Mucosa of stomach (tissue), 1 donor: Measurements from ENCODE around the gene COL27A1.

Experiments used
- H3K27me3 ChIP-seq: one replicate; pipeline ENCODE4 v1.7.0; 2013; ENCODE audit warnings: mild to moderate bottlenecking, low read length; ENCODE audit not compliant: control insufficient read depth, insufficient read depth
- H3K36me3 ChIP-seq: one replicate; pipeline ENCODE4 v1.7.0; 2013; ENCODE audit warnings: low read length; ENCODE audit not compliant: control insufficient read depth, insufficient read depth
- H3K4me1 ChIP-seq: one replicate; pipeline ENCODE4 v1.7.0; 2013; ENCODE audit warnings: mild to moderate bottlenecking, low read length; ENCODE audit not compliant: control insufficient read depth, insufficient read depth
- H3K4me3 ChIP-seq: one replicate; pipeline ENCODE4 v1.7.0; 2013; ENCODE audit warnings: low read length
- H3K9ac ChIP-seq: one replicate; pipeline ENCODE4 v1.7.0; 2013; ENCODE audit warnings: mild to moderate bottlenecking, low read length, moderate library complexity
- H3K9me3 ChIP-seq: one replicate; pipeline ENCODE4 v1.7.0; 2013; ENCODE audit warnings: mild to moderate bottlenecking, low read length, moderate library complexity; ENCODE audit not compliant: control insufficient read depth
- donor health status: Pancreatic carcinoma.

The COL27A1 gene

GRCh38 chr9:114347675-114348074 is 192.3 kb downstream of the COL27A1 start:
- no peaks in the 10 kb centered on the region for H3K9me3 ChIP-seq
- H3K4me1 ChIP-seq = peaks cover 4% of the 10 kb centered on the region
- H3K36me3 ChIP-seq = peaks cover 28% of the 10 kb centered on the region
- no peaks in the 10 kb centered on the region for H3K27me3 ChIP-seq
- no peak overlapping the region for H3K4me3 ChIP-seq
- H3K9ac ChIP-seq = no peak overlapping the region

- Histone ChIP-seq H3K9ac (no peak overlapping the region), H3K27me3 (no peaks in the 10 kb centered on the region), H3K36me3 (peaks cover 21% of the 10 kb centered on the region), H3K4me1 (peaks cover 4% of the 10 kb centered on the region), H3K4me3 (no peak overlapping the region), H3K9me3 (no peaks in the 10 kb centered on the region)
Observed at GRCh38 chr9:114348261-114348905, 193.0 kb downstream of the COL27A1 start.

GRCh38 chr9:114348906-114349482 is 193.7 kb downstream of the COL27A1 start:
- no peak overlapping the region for H3K4me3 ChIP-seq
- H3K4me1 ChIP-seq = peaks cover 4% of the 10 kb centered on the region
- H3K9ac ChIP-seq = no peak overlapping the region
- H3K27me3 ChIP-seq = no peaks in the 10 kb centered on the region
- no peaks in the 10 kb centered on the region for H3K9me3 ChIP-seq
- H3K36me3 ChIP-seq = peaks cover 18% of the 10 kb centered on the region

DNA sequence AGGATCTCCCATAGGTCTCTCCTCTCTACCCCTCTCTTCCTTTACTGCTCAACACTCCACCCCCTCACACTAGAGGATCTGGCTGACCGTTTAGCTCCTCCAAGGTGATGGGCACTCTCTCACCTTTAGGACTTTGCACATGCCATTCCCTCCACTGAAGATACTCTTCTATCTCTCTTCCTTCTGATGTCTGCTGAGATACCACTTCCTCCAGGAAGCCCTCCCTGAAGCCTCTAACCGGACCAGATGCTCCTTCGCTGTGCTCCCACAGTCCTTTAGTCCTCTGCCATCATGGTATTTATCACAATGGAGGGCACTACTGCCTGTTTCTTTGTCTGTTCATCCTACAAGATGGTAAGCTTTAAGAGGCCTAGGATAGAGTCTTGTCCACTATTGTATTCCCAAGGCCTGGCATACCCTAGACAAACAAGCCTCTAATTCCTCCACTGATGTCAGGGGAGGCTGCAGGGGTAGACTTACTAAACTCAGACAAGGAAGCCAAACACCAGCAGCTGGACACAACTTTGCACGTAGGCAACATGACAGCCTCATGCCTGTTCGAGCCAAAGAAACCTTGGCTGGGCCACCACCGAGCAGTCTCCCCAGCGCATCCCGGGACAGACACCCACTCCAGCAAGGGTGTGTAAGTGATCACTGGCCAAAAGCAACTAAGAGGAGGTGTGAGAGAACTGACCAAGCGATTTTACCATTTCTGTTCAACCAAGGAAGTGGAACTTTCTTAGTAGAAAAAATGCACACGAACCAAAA is 194.6 kb downstream of the COL27A1 start:
- Histone ChIP-seq H3K4me1 (peaks cover 4% of the 10 kb centered on the region), H3K36me3 (peaks cover 18% of the 10 kb centered on the region), H3K9me3 (no peaks in the 10 kb centered on the region), H3K9ac (no peak overlapping the region), H3K27me3 (no peaks in the 10 kb centered on the region), H3K4me3 (no peak overlapping the region)

DNA sequence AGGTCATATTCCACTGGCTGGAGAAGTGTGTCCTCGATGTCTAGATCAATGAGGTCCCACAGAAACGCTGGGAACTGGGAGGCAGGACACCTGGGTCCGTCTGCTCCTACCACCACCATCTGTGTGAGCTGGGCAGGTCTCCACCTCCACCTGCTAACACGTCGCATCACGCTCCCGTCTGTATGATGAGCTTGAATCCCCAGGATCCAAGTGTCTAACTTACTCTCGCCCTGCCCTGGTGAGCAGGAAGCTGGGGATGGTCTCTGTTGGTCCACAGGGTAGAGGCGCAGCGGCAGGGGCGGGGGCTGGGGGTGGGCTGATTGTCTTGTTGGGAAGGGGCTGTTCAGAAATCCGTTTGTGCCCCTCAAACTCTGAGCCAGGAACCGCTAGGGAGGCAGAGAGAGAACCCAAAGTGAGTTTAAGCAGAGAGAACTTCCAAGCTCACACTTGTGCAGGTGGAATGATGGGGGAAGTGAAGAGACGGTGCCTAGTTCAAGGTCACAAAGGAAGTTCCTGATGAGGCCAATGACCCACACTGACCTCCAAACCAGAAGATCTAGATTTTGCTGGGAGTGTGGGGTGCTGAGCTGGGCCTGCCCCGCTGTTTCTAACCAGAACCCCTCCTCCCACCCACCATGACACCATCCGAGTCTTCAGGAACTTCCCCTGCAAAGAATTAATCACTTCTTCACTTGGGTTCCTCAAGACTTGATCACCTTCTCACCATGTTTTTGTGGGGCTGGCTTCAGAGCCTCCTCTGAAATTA is 195.5 kb downstream of the COL27A1 start:
- H3K36me3 ChIP-seq = peaks cover 13% of the 10 kb centered on the region
- H3K9ac ChIP-seq = no peak overlapping the region
- H3K4me3 ChIP-seq = no peak overlapping the region

GRCh38 chr9:114351932-114352331 is 196.6 kb downstream of the COL27A1 start:
- H3K4me3 ChIP-seq = no peak overlapping the region
- peaks cover 4% of the 10 kb centered on the region for H3K4me1 ChIP-seq
- H3K9me3 ChIP-seq = no peaks in the 10 kb centered on the region
- H3K36me3 ChIP-seq = peaks cover 16% of the 10 kb centered on the region
- H3K27me3 ChIP-seq = no peaks in the 10 kb centered on the region
- no peak overlapping the region for H3K9ac ChIP-seq

More for the DNA sequence above, 195.5 kb downstream of the COL27A1 start:
- no peaks in the 10 kb centered on the region for H3K27me3 ChIP-seq
- H3K9me3 ChIP-seq = no peaks in the 10 kb centered on the region
- H3K4me1 ChIP-seq = peaks cover 4% of the 10 kb centered on the region

DNA sequence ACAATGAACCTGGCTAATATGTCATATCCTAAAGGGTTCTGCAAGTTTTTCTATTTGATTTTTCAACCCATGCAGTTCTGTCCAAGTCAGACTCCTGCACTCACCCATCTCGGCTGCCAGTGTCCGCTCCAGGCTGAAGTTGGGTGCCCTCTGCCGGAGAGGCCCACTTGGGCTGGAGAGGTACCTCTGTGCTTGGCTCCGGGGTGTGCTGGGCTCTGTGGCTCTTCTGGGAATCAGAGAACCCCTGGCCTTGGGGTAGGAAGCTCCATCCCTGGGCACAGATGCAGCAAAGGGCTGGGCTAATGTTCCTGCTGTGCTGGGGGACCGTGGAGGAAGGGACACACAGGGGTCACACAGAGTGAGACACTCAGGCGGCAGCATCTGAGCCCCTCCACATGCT is 200.5 kb downstream of the COL27A1 start:
- H3K27me3 ChIP-seq = no peaks in the 10 kb centered on the region
- H3K4me3 ChIP-seq = no peak overlapping the region
- peaks cover 15% of the 10 kb centered on the region for H3K36me3 ChIP-seq
- H3K9me3 ChIP-seq = no peaks in the 10 kb centered on the region
- H3K4me1 ChIP-seq = no peaks in the 10 kb centered on the region
- no peak overlapping the region for H3K9ac ChIP-seq

GRCh38 chr9:114356792-114357191 is 201.5 kb downstream of the COL27A1 start:
- peaks cover 20% of the 10 kb centered on the region for H3K36me3 ChIP-seq
- no peak overlapping the region for H3K4me3 ChIP-seq
- no peaks in the 10 kb centered on the region for H3K4me1 ChIP-seq
- H3K27me3 ChIP-seq = no peaks in the 10 kb centered on the region
- no peaks in the 10 kb centered on the region for H3K9me3 ChIP-seq
- no peak overlapping the region for H3K9ac ChIP-seq

DNA sequence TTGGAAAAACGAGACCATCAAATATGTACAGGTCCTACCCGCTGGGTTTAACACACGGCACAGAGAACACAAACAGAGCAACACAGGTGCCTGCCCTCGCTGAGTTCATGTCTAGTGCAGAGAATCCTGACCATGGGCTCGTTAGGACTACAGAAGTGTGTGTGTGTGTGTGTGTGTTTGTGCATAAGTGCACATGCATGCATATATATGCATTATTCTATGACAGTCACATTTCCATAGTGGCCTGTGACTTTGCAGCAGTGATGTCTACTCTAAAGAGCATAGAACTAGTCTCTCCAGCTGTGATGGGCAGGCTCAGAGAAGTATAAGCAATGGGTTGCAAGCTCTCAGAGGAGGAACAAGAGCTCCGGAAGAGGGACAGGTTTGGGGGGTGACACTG is 202.0 kb downstream of the COL27A1 start:
- Histone ChIP-seq H3K4me3 (no peak overlapping the region), H3K36me3 (peaks cover 20% of the 10 kb centered on the region), H3K27me3 (no peaks in the 10 kb centered on the region), H3K4me1 (no peaks in the 10 kb centered on the region), H3K9ac (no peak overlapping the region), H3K9me3 (no peaks in the 10 kb centered on the region)

GRCh38 chr9:114357911-114358328 is 202.6 kb downstream of the COL27A1 start:
- H3K4me1 ChIP-seq = no peaks in the 10 kb centered on the region
- peaks cover 20% of the 10 kb centered on the region for H3K36me3 ChIP-seq
- no peaks in the 10 kb centered on the region for H3K9me3 ChIP-seq
- no peak overlapping the region for H3K9ac ChIP-seq
- no peak overlapping the region for H3K4me3 ChIP-seq
- no peaks in the 10 kb centered on the region for H3K27me3 ChIP-seq

DNA sequence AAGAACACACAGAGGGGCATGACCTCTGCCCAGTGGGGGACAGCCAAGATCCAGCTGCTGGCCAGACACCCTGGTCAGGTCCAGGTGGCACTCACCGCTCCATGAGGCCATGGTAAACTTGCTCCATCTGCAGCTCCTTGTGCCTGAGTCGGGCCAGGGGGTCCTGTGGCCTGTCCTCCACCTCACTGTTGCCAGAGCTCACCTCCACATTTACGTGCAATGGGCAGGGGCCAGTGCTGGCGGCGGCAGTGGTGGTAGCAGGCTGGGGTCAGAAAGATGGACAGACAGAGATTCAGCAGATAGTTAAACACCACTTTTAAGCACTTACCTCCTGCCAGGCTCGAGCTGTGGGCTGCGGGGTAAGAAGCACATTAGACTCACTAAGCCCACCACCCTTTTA is 204.5 kb downstream of the COL27A1 start:
- peaks cover 20% of the 10 kb centered on the region for H3K36me3 ChIP-seq
- no peaks in the 10 kb centered on the region for H3K4me1 ChIP-seq
- H3K9ac ChIP-seq = no peak overlapping the region
- H3K4me3 ChIP-seq = no peak overlapping the region
- H3K9me3 ChIP-seq = no peaks in the 10 kb centered on the region
- H3K27me3 ChIP-seq = no peaks in the 10 kb centered on the region

- H3K4me1 ChIP-seq = no peaks in the 10 kb centered on the region
- H3K27me3 ChIP-seq = no peaks in the 10 kb centered on the region
- H3K4me3 ChIP-seq = no peak overlapping the region
- no peaks in the 10 kb centered on the region for H3K9me3 ChIP-seq
- H3K9ac ChIP-seq = no peak overlapping the region
- peaks cover 20% of the 10 kb centered on the region for H3K36me3 ChIP-seq
Observed at GRCh38 chr9:114361542-114361941, 206.2 kb downstream of the COL27A1 start.
